Measurements from ENCODE around the gene ROR2.

DNA sequence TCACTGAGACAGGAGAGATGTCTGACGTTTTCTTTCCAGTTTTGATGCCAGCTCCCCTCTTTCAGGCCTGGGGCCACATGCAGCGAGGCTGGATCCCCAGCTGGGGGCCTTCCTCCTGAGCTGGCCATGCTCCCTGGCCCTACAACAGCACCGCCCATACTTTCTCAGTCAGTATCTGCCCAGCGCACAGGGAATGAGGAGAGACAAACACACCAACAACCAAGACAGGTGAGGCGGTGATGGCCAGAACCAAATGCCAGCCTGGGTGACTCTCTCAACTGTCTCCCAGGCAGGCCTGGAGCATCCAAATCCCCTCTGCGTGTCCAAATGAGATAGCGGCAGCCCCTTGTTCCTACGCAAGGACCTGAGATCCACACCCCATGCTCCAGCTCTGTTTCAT is 109.6 kb downstream of the ROR2 start:
- no peak for TF ChIP-seq HDGF (IDR thresholded peaks at IDR 0.05; ENCODE audit: borderline replicate concordance)
- no peak for TF ChIP-seq ZNF384 (IDR thresholded peaks at IDR 0.05)
- TF ChIP-seq BHLHE40 (IDR thresholded peaks at IDR 0.05; ENCODE audit: borderline replicate concordance), result no peak
- no peak for TF ChIP-seq FOXK2 (IDR thresholded peaks at IDR 0.05)
- TF ChIP-seq SUZ12 (IDR thresholded peaks at IDR 0.05), result no peak
- TF ChIP-seq ARNT (IDR thresholded peaks at IDR 0.05), result no peak
- no peak for TF ChIP-seq TARDBP (IDR thresholded peaks at IDR 0.05)
- TF ChIP-seq ELF4 (IDR thresholded peaks at IDR 0.05), result no peak
- no peak for TF ChIP-seq FOXM1 (IDR thresholded peaks at IDR 0.05; ENCODE audit: borderline replicate concordance)
- no peak for TF ChIP-seq SP1 (IDR thresholded peaks at IDR 0.05)
- TF ChIP-seq FOXA1 (IDR thresholded peaks at IDR 0.05), result no peak

All from HEK293T (cell line).